ENCODE measurements around the gene UPK1A. TPM values are rescaled to one million over a fixed set of nuclear protein-coding genes. Genes with fewer than 3 reads are reported as not detected.

UPK1A gene
- total RNA-seq, 4 donors from 2014 or later, result 5.1 to 45.2 (median 16.5) TPM

- TF ChIP-seq CTCF (IDR thresholded peaks at IDR 0.05) (no peak), POLR2A (IDR thresholded peaks at IDR 0.05) (no peak)
- no peak for DNase-seq (ENCODE audit: low spot score in 2 of 2)
- 94 to 95% methylated on average over 23 of the region's 23 CpGs for WGBS, 2 donors
- no peak overlapping the region for H3K4me3 ChIP-seq (ENCODE audit: low read depth, poor library complexity, severe bottlenecking)
- intact Hi-C loops (cut with DNase I; ENCODE audit: low total_unique reads), result no loop called here
These were observed 59.0 kb downstream of the UPK1A start for GRCh38 chr19:35725216-35725861.

- DNase-seq (ENCODE audit: low spot score in 2 of 2), result no peak
- 93 to 94% methylated on average over 9 to 22 of the region's 25 CpGs for WGBS, 2 donors
- intact Hi-C loops (cut with DNase I; ENCODE audit: low total_unique reads), result no loop called here
- TF ChIP-seq CTCF (IDR thresholded peaks at IDR 0.05) (no peak), POLR2A (IDR thresholded peaks at IDR 0.05) (no peak)
- H3K4me3 ChIP-seq (ENCODE audit: low read depth, poor library complexity, severe bottlenecking), result no peak overlapping the region
These were observed 61.0 kb downstream of the UPK1A start for GRCh38 chr19:35727053-35727955.

Other genes with a start within 250 kb of the UPK1A start
- gene FFAR2, start 218.3 kb upstream of the UPK1A start, total RNA-seq, result 1 to 10 TPM in 1 of 4 donors, under 1 TPM in 2, not detected in 1; 0.49 to 1.1 (median 0.55) TPM
- over 10,000 TPM; 10,097 to 21,423 (median 15,501) TPM for gene KRTDAP, start 176.1 kb upstream of the UPK1A start, total RNA-seq
- 1,000 to 10,000 TPM; 5,221 to 8,616 (median 5,967) TPM for gene DMKN, start 152.9 kb upstream of the UPK1A start, total RNA-seq
- gene SBSN, start 138.2 kb upstream of the UPK1A start, total RNA-seq, result 1,000 to 10,000 TPM; 1,839 to 3,070 (median 2,379) TPM
- 1 to 10 TPM; 6.0 to 7.3 (median 6.2) TPM for gene GAPDHS, start 133.1 kb upstream of the UPK1A start, total RNA-seq
- 100 to 1,000 TPM; 102 to 158 (median 130) TPM for gene TMEM147, start 120.9 kb upstream of the UPK1A start, total RNA-seq
- gene ATP4A, start 102.9 kb upstream of the UPK1A start, total RNA-seq, result not detected
- gene PMIS2, start 80.3 kb upstream of the UPK1A start, total RNA-seq, result not detected
- gene HAUS5, start 53.8 kb upstream of the UPK1A start, total RNA-seq, result 10 to 100 TPM in 3 of 4 donors, 1 to 10 TPM in 1; 8.9 to 15.7 (median 12.2) TPM
- gene RBM42, start 37.5 kb upstream of the UPK1A start, total RNA-seq, result 10 to 100 TPM; 64.1 to 82.4 (median 75.5) TPM
- 1 to 10 TPM in 3 of 4 donors, not detected in 1; 1.2 to 1.8 (median 1.6) TPM for gene ETV2, start 24.8 kb upstream of the UPK1A start, total RNA-seq
- 100 to 1,000 TPM; 266 to 629 (median 309) TPM for gene COX6B1, start 18.2 kb upstream of the UPK1A start, total RNA-seq
- gene ZBTB32, start 38.0 kb downstream of the UPK1A start, total RNA-seq, result not detected
- 10 to 100 TPM; 33.1 to 74.7 (median 42.0) TPM for gene KMT2B, start 51.5 kb downstream of the UPK1A start, total RNA-seq
- 10 to 100 TPM in 1 of 4 donors, 1 to 10 TPM in 3; 1.4 to 11.3 (median 5.1) TPM for gene IGFLR1, start 75.9 kb downstream of the UPK1A start, total RNA-seq
- 10 to 100 TPM; 12.6 to 20.0 (median 18.5) TPM for gene U2AF1L4, start 78.9 kb downstream of the UPK1A start, total RNA-seq
- gene PSENEN, start 79.1 kb downstream of the UPK1A start, total RNA-seq, result 10 to 100 TPM; 13.7 to 47.4 (median 30.8) TPM
- gene LIN37, start 82.1 kb downstream of the UPK1A start, total RNA-seq, result 10 to 100 TPM in 2 of 4 donors, 1 to 10 TPM in 2; 4.7 to 15.0 (median 10.3) TPM
- gene HSPB6, start 90.5 kb downstream of the UPK1A start, total RNA-seq, result 1 to 10 TPM; 2.5 to 9.4 (median 3.9) TPM
- 10 to 100 TPM in 3 of 4 donors, 1 to 10 TPM in 1; 9.2 to 20.4 (median 12.9) TPM for gene PROSER3, start 91.7 kb downstream of the UPK1A start, total RNA-seq
- gene ARHGAP33, start 109.0 kb downstream of the UPK1A start, total RNA-seq, result 10 to 100 TPM in 2 of 4 donors, 1 to 10 TPM in 2; 3.6 to 25.7 (median 13.8) TPM
- gene PRODH2, start 146.3 kb downstream of the UPK1A start, total RNA-seq, result not detected
- gene NPHS1, start 186.0 kb downstream of the UPK1A start, total RNA-seq, result not detected
- under 1 TPM in 1 of 4 donors, not detected in 3; 0.32 TPM for gene KIRREL2, start 190.4 kb downstream of the UPK1A start, total RNA-seq
- gene APLP1, start 202.1 kb downstream of the UPK1A start, total RNA-seq, result 1 to 10 TPM; 1.6 to 5.6 (median 2.3) TPM
- 100 to 1,000 TPM in 1 of 4 donors, 10 to 100 TPM in 1, 1 to 10 TPM in 2; 5.9 to 476 (median 25.8) TPM for gene NFKBID, start 234.0 kb downstream of the UPK1A start, total RNA-seq
- gene HCST, start 236.0 kb downstream of the UPK1A start, total RNA-seq, result 1 to 10 TPM in 2 of 4 donors, under 1 TPM in 1, not detected in 1; 0.79 to 8.4 (median 4.4) TPM
- gene TYROBP, start 241.8 kb downstream of the UPK1A start, total RNA-seq, result 10 to 100 TPM; 25.7 to 29.9 (median 28.4) TPM